Measurements from ENCODE around the gene SETD5.
A peak's percentile ranks its signal among the peaks of the same experiment; 100 is the strongest.

Gene SETD5

GRCh38 chr3:9390265-9390888 lies 7.0 kb upstream of the SETD5 start:
- no peak for DNase-seq

- DNase-seq = no peak
Observed at GRCh38 chr3:9392041-9392440, 5.4 kb upstream of the SETD5 start.

GRCh38 chr3:9395570-9396300 lies 1.7 kb upstream of the SETD5 start:
- peak; percentile 10 for DNase-seq

- peak; percentile 97 for DNase-seq
Observed at GRCh38 chr3:9396301-9396631, 1.1 kb upstream of the SETD5 start.

- DNase-seq = peak; percentile 98
Observed at GRCh38 chr3:9396632-9397331, 633 bp upstream of the SETD5 start.

- peak; percentile 79 for DNase-seq
Observed at GRCh38 chr3:9397906-9398699, 688 bp downstream of the SETD5 start.

- DNase-seq = peak; percentile 58
Observed at GRCh38 chr3:9398700-9399336, 1.4 kb downstream of the SETD5 start.

GRCh38 chr3:9399337-9399703 lies 1.9 kb downstream of the SETD5 start:
- DNase-seq = peak; percentile 36

GRCh38 chr3:9399746-9400145 lies 2.3 kb downstream of the SETD5 start:
- DNase-seq = peak; percentile 92

- DNase-seq = peak; percentile 50
Observed at GRCh38 chr3:9400616-9401015, 3.2 kb downstream of the SETD5 start.

- DNase-seq = peak; percentile 24
Observed at GRCh38 chr3:9401986-9402385, 4.6 kb downstream of the SETD5 start.

- peak; percentile 91 for DNase-seq
Observed at GRCh38 chr3:9402410-9403228, 5.2 kb downstream of the SETD5 start.

- peak; percentile 34 for DNase-seq
Observed at GRCh38 chr3:9403463-9403862, 6.0 kb downstream of the SETD5 start.

GRCh38 chr3:9404680-9405079 lies 7.3 kb downstream of the SETD5 start:
- peak; percentile 71 for DNase-seq

- DNase-seq = no peak
Observed at GRCh38 chr3:9405756-9406155, 8.3 kb downstream of the SETD5 start.

GRCh38 chr3:9406856-9407626 lies 9.6 kb downstream of the SETD5 start:
- DNase-seq = no peak

GRCh38 chr3:9408061-9408460 lies 10.6 kb downstream of the SETD5 start:
- no peak for DNase-seq

GRCh38 chr3:9408546-9408945 lies 11.1 kb downstream of the SETD5 start:
- no peak for DNase-seq

GRCh38 chr3:9409981-9410854 lies 12.8 kb downstream of the SETD5 start:
- peak; percentile 4 for DNase-seq

GRCh38 chr3:9411302-9411701 lies 13.9 kb downstream of the SETD5 start:
- no peak for DNase-seq
